HL-60 (cell line): ENCODE measurements around the gene ESPL1.

Experiments used
- DNase-seq, 2 experiments: peaks; one replicate each; pipeline ENCODE4 v3.0.0-alpha.2; 2010 to 2020; ENCODE audit warnings: low read depth in 1 of 2, low spot score in 1 of 2
- H3K27ac ChIP-seq: fragments of 250-450 bp; sonication (Bioruptor Pico); replicated peaks from 2 replicates; pipeline ENCODE4 v1.5.1; 2020; ENCODE audit warnings: mild to moderate bottlenecking, moderate library complexity
- H3K27me3 ChIP-seq: fragments of 250-450 bp; sonication (Bioruptor Pico); 2 replicates; pipeline ENCODE4 v1.5.1; 2021; ENCODE audit warnings: mild to moderate bottlenecking, moderate library complexity; ENCODE audit not compliant: insufficient read depth, poor library complexity, severe bottlenecking
- H3K4me3 ChIP-seq: replicated peaks from 2 replicates; pipeline ENCODE4 v1.5.1; 2011; ENCODE audit warnings: mild to moderate bottlenecking, control low read depth, low read length; ENCODE audit not compliant: insufficient read depth
- CTCF ChIP-seq: IDR thresholded peaks from one replicate; pipeline ENCODE4 v1.5.1; 2011; ENCODE audit warnings: low read length, control low read depth, inconsistent platforms; ENCODE audit not compliant: insufficient read depth
- GABPA ChIP-seq: IDR thresholded peaks from 2 replicates; pipeline ENCODE4 v1.6.1; 2012; ENCODE audit warnings: low read depth
- POLR2AphosphoS5 ChIP-seq: IDR thresholded peaks from 2 replicates; pipeline ENCODE4 v1.6.1; 2012; ENCODE audit warnings: low read depth
- SPI1 ChIP-seq: IDR thresholded peaks from 2 replicates; pipeline ENCODE4 v1.6.1; 2012; ENCODE audit warnings: low read depth, mild to moderate bottlenecking, borderline replicate concordance
- TF ChIP-seq, protein P1 (sequence below): IDR thresholded peaks from 2 replicates; pipeline ENCODE4 v1.6.1; 2012; ENCODE audit warnings: low read depth; ENCODE audit not compliant: insufficient replicate concordance

ESPL1 gene

DNA sequence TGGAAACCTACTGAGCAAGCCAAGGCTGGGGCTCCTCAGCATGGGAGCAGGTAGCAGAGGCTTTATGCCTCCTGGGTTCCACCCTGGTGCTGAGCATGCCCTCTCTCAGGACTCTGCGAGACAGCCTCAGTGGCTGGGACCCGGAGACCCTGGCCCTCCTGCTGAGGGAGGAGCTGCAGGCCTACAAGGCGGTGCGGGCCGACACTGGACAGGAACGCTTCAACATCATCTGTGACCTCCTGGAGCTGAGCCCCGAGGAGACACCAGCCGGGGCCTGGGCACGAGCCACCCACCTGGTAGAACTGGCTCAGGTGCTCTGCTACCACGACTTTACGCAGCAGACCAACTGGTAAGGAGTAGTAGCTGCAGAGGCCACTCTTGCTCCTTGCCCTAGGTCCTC, 8.4 kb downstream of the ESPL1 start:
- Histone ChIP-seq H3K27me3 (no peaks in the 10 kb centered on the region), H3K27ac (no peak overlapping the region), H3K4me3 (no peak overlapping the region)
- TF ChIP-seq POLR2AphosphoS5 (no peak), CTCF (no peak), SPI1 (no peak), GABPA (no peak)
- TF ChIP-seq, protein P1, sequence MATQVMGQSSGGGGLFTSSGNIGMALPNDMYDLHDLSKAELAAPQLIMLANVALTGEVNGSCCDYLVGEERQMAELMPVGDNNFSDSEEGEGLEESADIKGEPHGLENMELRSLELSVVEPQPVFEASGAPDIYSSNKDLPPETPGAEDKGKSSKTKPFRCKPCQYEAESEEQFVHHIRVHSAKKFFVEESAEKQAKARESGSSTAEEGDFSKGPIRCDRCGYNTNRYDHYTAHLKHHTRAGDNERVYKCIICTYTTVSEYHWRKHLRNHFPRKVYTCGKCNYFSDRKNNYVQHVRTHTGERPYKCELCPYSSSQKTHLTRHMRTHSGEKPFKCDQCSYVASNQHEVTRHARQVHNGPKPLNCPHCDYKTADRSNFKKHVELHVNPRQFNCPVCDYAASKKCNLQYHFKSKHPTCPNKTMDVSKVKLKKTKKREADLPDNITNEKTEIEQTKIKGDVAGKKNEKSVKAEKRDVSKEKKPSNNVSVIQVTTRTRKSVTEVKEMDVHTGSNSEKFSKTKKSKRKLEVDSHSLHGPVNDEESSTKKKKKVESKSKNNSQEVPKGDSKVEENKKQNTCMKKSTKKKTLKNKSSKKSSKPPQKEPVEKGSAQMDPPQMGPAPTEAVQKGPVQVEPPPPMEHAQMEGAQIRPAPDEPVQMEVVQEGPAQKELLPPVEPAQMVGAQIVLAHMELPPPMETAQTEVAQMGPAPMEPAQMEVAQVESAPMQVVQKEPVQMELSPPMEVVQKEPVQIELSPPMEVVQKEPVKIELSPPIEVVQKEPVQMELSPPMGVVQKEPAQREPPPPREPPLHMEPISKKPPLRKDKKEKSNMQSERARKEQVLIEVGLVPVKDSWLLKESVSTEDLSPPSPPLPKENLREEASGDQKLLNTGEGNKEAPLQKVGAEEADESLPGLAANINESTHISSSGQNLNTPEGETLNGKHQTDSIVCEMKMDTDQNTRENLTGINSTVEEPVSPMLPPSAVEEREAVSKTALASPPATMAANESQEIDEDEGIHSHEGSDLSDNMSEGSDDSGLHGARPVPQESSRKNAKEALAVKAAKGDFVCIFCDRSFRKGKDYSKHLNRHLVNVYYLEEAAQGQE: no peak
- DNase-seq: no peak

GRCh38 chr12:53277981-53278380, 9.9 kb downstream of the ESPL1 start:
- Histone ChIP-seq H3K27me3 (no peaks in the 10 kb centered on the region), H3K27ac (no peak overlapping the region), H3K4me3 (no peak overlapping the region)
- TF ChIP-seq, protein P1: no peak
- no peak for TF ChIP-seq POLR2AphosphoS5
- no peak for TF ChIP-seq GABPA
- no peak for TF ChIP-seq SPI1
- TF ChIP-seq CTCF: no peak
- no peak for DNase-seq

DNA sequence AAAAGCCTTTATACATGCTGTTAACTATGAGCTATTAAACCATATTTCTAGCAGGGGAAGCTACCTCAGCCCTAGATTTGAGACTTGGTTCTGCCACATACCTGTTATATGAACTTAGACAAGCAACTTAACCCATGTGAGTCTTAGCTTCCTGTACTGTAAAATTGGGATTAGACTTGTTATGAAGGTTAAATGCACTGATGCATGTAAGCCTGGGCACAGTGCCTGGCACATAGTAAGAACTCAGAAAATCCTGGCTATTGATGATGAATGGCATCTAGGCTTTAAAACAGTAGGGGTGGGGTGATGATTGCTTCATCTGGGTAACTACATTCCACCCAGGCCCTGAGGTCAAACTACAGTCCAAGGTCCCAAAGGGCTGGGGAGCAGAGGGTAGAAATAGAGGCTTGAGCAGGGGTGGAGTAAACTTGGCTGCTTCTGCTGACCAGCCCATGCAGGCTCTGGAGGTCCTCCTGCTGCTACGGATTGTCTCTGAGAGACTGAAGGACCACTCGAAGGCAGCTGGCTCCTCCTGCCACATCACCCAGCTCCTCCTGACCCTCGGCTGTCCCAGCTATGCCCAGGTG, 11.3 kb downstream of the ESPL1 start:
- no peak for DNase-seq
- H3K4me3 ChIP-seq: no peak overlapping the region
- TF ChIP-seq POLR2AphosphoS5 (no peak), SPI1 (no peak), CTCF (no peak), GABPA (no peak)
- TF ChIP-seq, protein P1: no peak
- H3K27ac ChIP-seq: no peak overlapping the region
- H3K27me3 ChIP-seq: no peaks in the 10 kb centered on the region
